Calu3 (cell line): ENCODE results near the gene HOXB1. TPM values are rescaled to one million over a fixed set of nuclear protein-coding genes. Genes with fewer than 3 reads are reported as not detected.
"Not testable (repeated sequence)": the region's sequence is repeated elsewhere in the genome, so short reads cannot be mapped to it uniquely, and the experiment has no call there.

Experiments used
- BruUV-seq: library from RNA; stranded (reverse); fragments of 400-500 nt; replicated peaks from 2 replicates; lab custom pipeline; 2021; lab: Mats Ljungman, UMichigan
- CTCF ChIA-PET: fragments of 300-600 bp; sonication (Branson Sonifier 250); formaldehyde crosslinking; loops from one replicate; lab custom pipeline; 2022; ENCODE audit warnings: antibody characterized with exemption; lab: Charles Lee
- DNase-seq: peaks from one replicate; pipeline ENCODE4 v3.0.0; 2022
- H3K27ac Mint-ChIP-seq: one replicate; pipeline ENCODE4 v1.8.0; 2022; ENCODE audit warnings: mixed read lengths; ENCODE audit not compliant: unreplicated experiment
- H3K27me3 Mint-ChIP-seq: one replicate; pipeline ENCODE4 v1.8.0; 2022; ENCODE audit warnings: mixed read lengths; ENCODE audit not compliant: unreplicated experiment
- H3K36me3 Mint-ChIP-seq: one replicate; pipeline ENCODE4 v1.8.0; 2022; ENCODE audit warnings: mild to moderate bottlenecking, moderate library complexity, mixed read lengths; ENCODE audit not compliant: insufficient read depth, unreplicated experiment
- H3K4me1 Mint-ChIP-seq: one replicate; pipeline ENCODE4 v1.8.0; 2022; ENCODE audit warnings: mild to moderate bottlenecking, low read depth, mixed read lengths; ENCODE audit not compliant: unreplicated experiment
- H3K4me3 Mint-ChIP-seq: one replicate; pipeline ENCODE4 v1.8.0; 2022; ENCODE audit warnings: mild to moderate bottlenecking, low read depth, moderate library complexity, mixed read lengths; ENCODE audit not compliant: unreplicated experiment
- H3K9me3 Mint-ChIP-seq: one replicate; pipeline ENCODE4 v1.8.0; 2022; ENCODE audit warnings: low read depth, mixed read lengths; ENCODE audit not compliant: unreplicated experiment
- CTCF ChIP-seq: fragments of 200-600 bp; IDR thresholded peaks from one replicate; pipeline ENCODE4 v1.8.0; 2022; ENCODE audit warnings: antibody characterized with exemption; ENCODE audit not compliant: unreplicated experiment
- intact Hi-C: fragments of 100-400 bp; cut with micrococcal nuclease; formaldehyde crosslinking; loops from one replicate; pipeline ENCODE4 v1.10.0; 2022; ENCODE audit not compliant: unreplicated experiment
- total RNA-seq: library from RNA; stranded (reverse); gene quantifications from 2 replicates; pipeline ENCODE4 v1.2.3, GENCODE V29; 2022

The HOXB1 gene
- total RNA-seq, 1 experiment from 2014 or later, result not detected

DNA sequence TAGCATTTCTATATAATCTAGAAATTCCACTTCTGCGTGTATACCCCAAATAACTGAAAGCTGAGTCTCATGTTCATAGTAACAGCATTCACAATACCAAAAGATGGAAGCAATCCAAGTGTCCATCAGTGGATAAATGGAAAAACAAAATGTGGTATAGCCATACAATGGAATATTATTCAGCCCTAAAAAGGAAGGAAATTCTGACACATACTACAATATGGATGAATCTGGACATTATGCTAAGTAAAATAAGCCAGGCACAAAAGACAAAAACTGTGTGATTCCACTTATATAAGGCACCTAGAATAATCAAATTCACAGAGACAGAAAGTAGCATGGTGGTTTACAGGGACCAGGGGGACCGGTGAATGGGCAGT, 20.4 kb downstream of the HOXB1 start:
- Mint-ChIP-seq H3K36me3 (no peaks in the 10 kb centered on the region), H3K27me3 (peaks cover 50% of the 10 kb centered on the region), H3K4me1 (peaks cover 10% of the 10 kb centered on the region), H3K4me3 (no peak overlapping the region), H3K9me3 (no peaks in the 10 kb centered on the region), H3K27ac (no peak overlapping the region)
- TF ChIP-seq CTCF, result no peak
- CTCF ChIA-PET, result no interaction called here
- BruUV-seq, result no TSS peak
- no peak for DNase-seq
- intact Hi-C loops, result no loop called here

DNA sequence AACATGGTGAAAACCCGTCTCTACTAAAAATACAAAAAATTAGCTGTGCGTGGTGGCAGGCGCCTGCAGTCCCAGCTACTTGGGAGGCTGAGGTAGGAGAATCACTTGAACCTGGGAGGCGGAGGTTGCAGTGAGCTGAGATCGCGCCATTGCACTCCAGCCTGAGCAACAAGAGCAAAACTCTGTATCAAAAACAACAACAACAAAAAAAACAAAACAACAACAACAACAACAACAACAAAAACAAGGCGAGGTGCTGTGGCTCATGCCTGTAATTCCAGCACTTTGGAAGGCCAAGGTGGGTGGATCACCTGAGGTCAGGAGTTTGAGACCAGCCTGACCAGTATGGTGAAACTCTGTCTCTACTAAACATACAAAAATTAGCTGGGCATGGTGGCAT, 21.1 kb downstream of the HOXB1 start:
- BruUV-seq, H3K4me3 Mint-ChIP-seq, H3K27ac Mint-ChIP-seq, H3K36me3 Mint-ChIP-seq, DNase-seq, H3K9me3 Mint-ChIP-seq: not testable (repeated sequence)
- peaks cover 17% of the 10 kb centered on the region for H3K4me1 Mint-ChIP-seq
- peaks cover 43% of the 10 kb centered on the region for H3K27me3 Mint-ChIP-seq
- CTCF ChIA-PET, result interaction anchor here (1.1 kb wide), 1 partner anchor 12 kb away, joined by 4 read pairs; no protein-coding TSS in a partner anchor
- intact Hi-C loops, result loop anchor here (5.0 kb wide), 1 partner anchor 33 kb away; no protein-coding TSS in a partner anchor

DNA sequence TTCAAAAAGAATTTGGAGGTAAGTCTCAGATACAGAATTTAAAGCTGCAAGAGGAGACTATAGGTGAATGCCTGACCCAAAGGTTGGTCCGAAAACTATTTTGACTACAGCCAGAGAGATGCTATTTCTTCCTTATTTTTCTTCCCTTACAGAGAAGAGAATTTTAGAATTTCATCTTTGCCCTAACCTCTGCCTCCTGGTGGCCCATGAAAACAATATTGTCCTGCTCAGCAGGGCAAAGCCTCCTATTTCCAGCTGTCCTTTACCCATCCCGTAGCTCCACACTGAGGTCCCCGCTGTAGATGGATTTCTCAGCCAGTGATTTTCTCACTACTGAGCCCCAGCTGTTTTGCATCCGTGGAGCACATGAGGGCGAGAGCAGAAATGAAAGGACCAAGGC, 24.6 kb downstream of the HOXB1 start:
- intact Hi-C loops, result loop anchor here (5.0 kb wide), 1 partner anchor 36 kb away; no protein-coding TSS in a partner anchor
- Mint-ChIP-seq H3K36me3 (no peaks in the 10 kb centered on the region), H3K27me3 (peaks cover 35% of the 10 kb centered on the region), H3K27ac (no peak overlapping the region), H3K9me3 (no peaks in the 10 kb centered on the region), H3K4me1 (peaks cover 17% of the 10 kb centered on the region), H3K4me3 (no peak overlapping the region)
- peak; percentile 27 for TF ChIP-seq CTCF
- no TSS peak for BruUV-seq
- no peak for DNase-seq
- CTCF ChIA-PET, result interaction anchor here (0.6 to 2.1 kb wide), 15 partner anchors 8 to 240 kb away, joined by 3 to 13 read pairs (median 5); no protein-coding TSS in a partner anchor

DNA sequence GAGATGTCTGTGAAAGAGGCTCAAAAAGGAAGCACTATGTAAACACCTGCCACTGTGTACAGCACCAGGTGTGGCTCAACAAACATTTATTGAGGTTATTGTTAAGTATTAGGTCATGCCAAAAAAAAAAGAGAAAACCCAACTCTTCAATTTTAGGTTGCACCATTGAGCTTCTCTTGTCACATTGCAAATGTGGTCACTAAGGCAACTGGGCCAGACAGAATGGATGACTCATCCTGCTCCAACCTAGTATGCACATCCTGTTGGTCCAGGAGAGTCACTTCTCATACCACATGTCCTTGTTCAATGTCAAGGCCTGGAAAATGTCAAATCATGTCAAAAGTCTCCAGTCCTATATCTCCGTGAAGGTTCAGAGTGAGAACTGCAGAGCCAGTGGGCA, 25.0 kb downstream of the HOXB1 start:
- Mint-ChIP-seq H3K9me3 (no peaks in the 10 kb centered on the region), H3K27me3 (peaks cover 35% of the 10 kb centered on the region), H3K36me3 (no peaks in the 10 kb centered on the region), H3K4me1 (peaks cover 17% of the 10 kb centered on the region), H3K27ac (no peak overlapping the region), H3K4me3 (no peak overlapping the region)
- intact Hi-C loops, result loop anchor here (5.0 kb wide), 1 partner anchor 37 kb away; no protein-coding TSS in a partner anchor
- BruUV-seq, result no TSS peak
- CTCF ChIA-PET, result interaction anchor here (0.5 to 2.1 kb wide), 18 partner anchors 8 to 1651 kb away, joined by 3 to 13 read pairs (median 4); no protein-coding TSS in a partner anchor
- TF ChIP-seq CTCF, result no peak
- DNase-seq, result peak; percentile 66

- intact Hi-C loops, result loop anchor here (5.0 kb wide), 1 partner anchor 37 kb away; no protein-coding TSS in a partner anchor
- Mint-ChIP-seq H3K4me3 (no peak overlapping the region), H3K36me3 (no peaks in the 10 kb centered on the region), H3K27me3 (peaks cover 39% of the 10 kb centered on the region), H3K4me1 (peaks cover 24% of the 10 kb centered on the region), H3K9me3 (no peaks in the 10 kb centered on the region), H3K27ac (peak overlapping the region; percentile 57)
- no peak for DNase-seq
- CTCF ChIA-PET, result interaction anchor here (0.8 to 2.1 kb wide), 4 partner anchors 11 to 86 kb away, joined by 4 to 13 read pairs (median 5); no protein-coding TSS in a partner anchor
- no peak for TF ChIP-seq CTCF
- no TSS peak for BruUV-seq
These were observed 25.9 kb downstream of the HOXB1 start for GRCh38 chr17:48504953-48505352.
